Measurements from ENCODE around the gene ZFAND4.

DNA sequence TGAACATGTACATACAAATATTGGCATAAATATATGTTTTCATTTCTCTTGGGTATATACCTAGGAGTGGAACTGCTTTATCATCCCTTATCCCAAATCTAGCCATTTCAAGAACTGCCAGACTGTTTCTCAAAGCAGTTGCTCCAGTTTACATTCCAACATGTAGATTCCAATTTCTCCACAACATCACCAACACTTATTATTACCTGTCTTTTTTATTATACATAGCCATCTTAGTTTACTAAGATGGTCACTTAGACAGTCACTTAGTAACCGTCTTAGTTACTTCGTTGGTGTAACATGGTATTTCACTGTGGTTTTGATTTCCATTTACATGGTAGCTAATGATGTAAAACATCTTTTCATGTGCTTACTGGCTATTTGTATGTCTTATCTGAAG is 82.7 kb downstream of the ZFAND4 start:
- TF ChIP-seq, protein P1, sequence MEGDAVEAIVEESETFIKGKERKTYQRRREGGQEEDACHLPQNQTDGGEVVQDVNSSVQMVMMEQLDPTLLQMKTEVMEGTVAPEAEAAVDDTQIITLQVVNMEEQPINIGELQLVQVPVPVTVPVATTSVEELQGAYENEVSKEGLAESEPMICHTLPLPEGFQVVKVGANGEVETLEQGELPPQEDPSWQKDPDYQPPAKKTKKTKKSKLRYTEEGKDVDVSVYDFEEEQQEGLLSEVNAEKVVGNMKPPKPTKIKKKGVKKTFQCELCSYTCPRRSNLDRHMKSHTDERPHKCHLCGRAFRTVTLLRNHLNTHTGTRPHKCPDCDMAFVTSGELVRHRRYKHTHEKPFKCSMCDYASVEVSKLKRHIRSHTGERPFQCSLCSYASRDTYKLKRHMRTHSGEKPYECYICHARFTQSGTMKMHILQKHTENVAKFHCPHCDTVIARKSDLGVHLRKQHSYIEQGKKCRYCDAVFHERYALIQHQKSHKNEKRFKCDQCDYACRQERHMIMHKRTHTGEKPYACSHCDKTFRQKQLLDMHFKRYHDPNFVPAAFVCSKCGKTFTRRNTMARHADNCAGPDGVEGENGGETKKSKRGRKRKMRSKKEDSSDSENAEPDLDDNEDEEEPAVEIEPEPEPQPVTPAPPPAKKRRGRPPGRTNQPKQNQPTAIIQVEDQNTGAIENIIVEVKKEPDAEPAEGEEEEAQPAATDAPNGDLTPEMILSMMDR (conservative IDR thresholded peaks at IDR 0.05 in 1 of 2, IDR thresholded peaks at IDR 0.05 in 1 of 2; ENCODE audit: low read depth in 1 of 2, low read length in 2 of 2) = no peak
- no peak for TF ChIP-seq EZH2 (IDR thresholded peaks at IDR 0.05; ENCODE audit: low read length, missing control alignments)

Measured in fibroblast of lung (primary cell).